Body of pancreas (tissue), 4 donors: ENCODE data around the gene WDR37. TPM values are rescaled to one million over a fixed set of nuclear protein-coding genes. Genes with fewer than 3 reads are reported as not detected.

Experiments used
- ATAC-seq: fragments of 150-250 bp; one replicate; pipeline ENCODE4 v1.9.1; 2016
- DNase-seq, 4 donors: peaks; one replicate each; pipeline ENCODE4 v3.0.0-alpha.2; 2019
- H3K27ac ChIP-seq, 4 donors: fragments of 200-600 bp; sonication (generic); 1 replicate in 3 of 4; 2 replicates in 1 of 4; pipeline versions ENCODE4 v1.5.1 to v1.6.1; 2016 to 2019; ENCODE audit warnings: mild to moderate bottlenecking in 1 of 4, mixed read lengths in 1 of 4, moderate library complexity in 1 of 4
- H3K27me3 ChIP-seq, 2 donors: fragments of 200-600 bp; sonication (generic); one replicate each; pipeline ENCODE4 v1.6.0; 2016; ENCODE audit warnings: mild to moderate bottlenecking in 1 of 2
- H3K36me3 ChIP-seq, 2 donors: fragments of 200-600 bp; sonication (generic); replicated peaks in 1 of 2; 2 replicates each; pipeline ENCODE4 v1.5.1; 2016; ENCODE audit warnings: low read depth in 2 of 2; ENCODE audit not compliant: insufficient read depth in 1 of 2
- H3K4me1 ChIP-seq: fragments of 200-600 bp; sonication (generic); one replicate; pipeline ENCODE4 v1.6.0; 2016
- H3K4me3 ChIP-seq, 2 donors: fragments of 200-600 bp; sonication (generic); 1 replicate in 1 of 2; 2 replicates in 1 of 2; pipeline ENCODE4 v1.5.1; 2016 to 2019
- H3K9me3 ChIP-seq, 3 donors: fragments of 200-600 bp; sonication (generic); 1 replicate in 2 of 3; 2 replicates in 1 of 3; pipeline ENCODE4 v1.5.1; 2016
- CTCF ChIP-seq, 7 experiments: fragments of 450-650 bp in 4 of 7; fragments of 200-600 bp in 3 of 7; sonication (generic) in 3 of 7; IDR thresholded peaks; one replicate each; pipeline ENCODE4 v1.5.1; 2016 to 2019; ENCODE audit warnings: antibody characterized with exemption in 7 of 7
- POLR2A ChIP-seq, 3 donors: fragments of 450-650 bp; IDR thresholded peaks; one replicate each; pipeline ENCODE4 v1.6.1; 2016; ENCODE audit warnings: antibody characterized with exemption in 3 of 3, mild to moderate bottlenecking in 2 of 3
- WGBS, 2 donors: methylation state at CpG; one replicate each; pipeline ENCODE4 v1.1.5; 2017; 5-methylcytosine and 5-hydroxymethylcytosine counted together
- intact Hi-C: fragments of 100-400 bp; cut with DNase I; formaldehyde crosslinking; loops from one replicate; pipeline ENCODE4 v1.15.1; 2023
- total RNA-seq, 2 donors: library from RNA; depleted of rRNA; stranded (reverse); fragments of >200 nt; gene quantifications; one replicate each; pipeline ENCODE4 v1.1.0, GENCODE V29; 2016

The WDR37 gene
- total RNA-seq, 2 donors from 2014 or later: 9.9 to 14.3 TPM

GRCh38 chr10:1029838-1030237, 26.3 kb upstream of the WDR37 start:
- no peak overlapping the region for H3K4me3 ChIP-seq
- intact Hi-C loops: no loop called here
- H3K9me3 ChIP-seq: no peaks in the 10 kb centered on the region
- no peak for DNase-seq
- H3K27ac ChIP-seq: no peak overlapping the region
- no peaks in the 10 kb centered on the region for H3K36me3 ChIP-seq
- H3K4me1 ChIP-seq: no peaks in the 10 kb centered on the region
- no peak for TF ChIP-seq CTCF (IDR thresholded peaks at IDR 0.05)
- TF ChIP-seq POLR2A (IDR thresholded peaks at IDR 0.05): no peak
- no peaks in the 10 kb centered on the region for H3K27me3 ChIP-seq
- 92 to 94% methylated on average over 7 of the region's 7 CpGs for WGBS, 2 donors
- ATAC-seq: no peak

GRCh38 chr10:1033601-1034000, 22.6 kb upstream of the WDR37 start:
- intact Hi-C loops: no loop called here
- ATAC-seq: no peak
- 60 to 100% methylated on average over 1 of the region's 1 CpG for WGBS, 2 donors
- TF ChIP-seq CTCF (IDR thresholded peaks at IDR 0.05) (no peak), POLR2A (IDR thresholded peaks at IDR 0.05) (no peak)
- no peaks in the 10 kb centered on the region for H3K27me3 ChIP-seq
- no peaks in the 10 kb centered on the region for H3K4me1 ChIP-seq
- H3K4me3 ChIP-seq: no peak overlapping the region
- DNase-seq: no peak
- H3K27ac ChIP-seq: no peak overlapping the region
- no peaks in the 10 kb centered on the region for H3K36me3 ChIP-seq
- no peaks in the 10 kb centered on the region for H3K9me3 ChIP-seq

GRCh38 chr10:1034758-1035157, 21.4 kb upstream of the WDR37 start:
- DNase-seq (no peak), ATAC-seq (no peak)
- H3K4me1 ChIP-seq: no peaks in the 10 kb centered on the region
- WGBS, 2 donors: 81 to 92% methylated on average over 3 of the region's 3 CpGs
- no peak overlapping the region for H3K4me3 ChIP-seq
- TF ChIP-seq POLR2A (IDR thresholded peaks at IDR 0.05) (no peak), CTCF (IDR thresholded peaks at IDR 0.05) (no peak)
- intact Hi-C loops: no loop called here
- peaks cover 0 to 4% of the 10 kb centered on the region in 2 donors for H3K36me3 ChIP-seq
- H3K9me3 ChIP-seq: no peaks in the 10 kb centered on the region
- H3K27me3 ChIP-seq: no peaks in the 10 kb centered on the region
- no peak overlapping the region for H3K27ac ChIP-seq

GRCh38 chr10:1035201-1035600, 21.0 kb upstream of the WDR37 start:
- Histone ChIP-seq H3K4me1 (no peaks in the 10 kb centered on the region), H3K4me3 (no peak overlapping the region), H3K9me3 (no peaks in the 10 kb centered on the region), H3K27ac (no peak overlapping the region), H3K36me3 (peaks cover 0 to 7% of the 10 kb centered on the region in 2 donors), H3K27me3 (no peaks in the 10 kb centered on the region)
- 78 to 79% methylated on average over 6 of the region's 6 CpGs for WGBS, 2 donors
- intact Hi-C loops: no loop called here
- no peak for DNase-seq
- TF ChIP-seq CTCF (IDR thresholded peaks at IDR 0.05): no peak
- no peak for TF ChIP-seq POLR2A (IDR thresholded peaks at IDR 0.05)
- no peak for ATAC-seq

DNA sequence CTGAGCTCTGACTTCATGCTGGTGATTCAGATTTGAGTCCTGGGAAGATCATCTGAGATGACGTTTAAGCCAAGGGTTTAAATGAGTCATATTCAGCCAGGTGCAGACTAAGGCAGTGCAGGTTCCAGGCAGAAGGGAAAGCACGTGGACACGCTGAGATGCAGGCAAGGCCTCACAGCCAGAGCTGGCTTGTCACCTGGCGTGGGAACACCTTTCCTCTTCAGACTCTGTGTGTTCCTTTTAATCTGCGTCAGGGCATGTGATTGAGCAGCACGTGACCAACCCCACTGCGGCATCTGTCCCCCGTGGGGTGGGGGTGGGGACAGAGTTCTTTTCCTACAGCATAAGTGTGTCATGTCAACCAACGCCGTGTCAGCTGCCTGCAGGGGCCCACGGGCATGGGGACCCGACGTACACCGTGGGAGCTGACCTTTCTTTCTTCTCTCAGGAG, 19.8 kb upstream of the WDR37 start:
- no peaks in the 10 kb centered on the region for H3K9me3 ChIP-seq
- H3K36me3 ChIP-seq: peaks cover 3 to 8% of the 10 kb centered on the region in 2 donors
- TF ChIP-seq CTCF (IDR thresholded peaks at IDR 0.05): no peak
- no peak for TF ChIP-seq POLR2A (IDR thresholded peaks at IDR 0.05)
- DNase-seq (no peak), ATAC-seq (no peak)
- intact Hi-C loops: no loop called here
- H3K27ac ChIP-seq: no peak overlapping the region
- no peaks in the 10 kb centered on the region for H3K4me1 ChIP-seq
- no peak overlapping the region for H3K4me3 ChIP-seq
- no peaks in the 10 kb centered on the region for H3K27me3 ChIP-seq
- WGBS, 2 donors: 70 to 85% methylated on average over 13 to 14 of the region's 14 CpGs
